ENCODE data around the gene PAPSS1. TPM values are rescaled to one million over a fixed set of nuclear protein-coding genes. Genes with fewer than 3 reads are reported as not detected.

The PAPSS1 gene
- total RNA-seq, 2 donors from 2014 or later = 20.0 to 29.8 TPM

DNA sequence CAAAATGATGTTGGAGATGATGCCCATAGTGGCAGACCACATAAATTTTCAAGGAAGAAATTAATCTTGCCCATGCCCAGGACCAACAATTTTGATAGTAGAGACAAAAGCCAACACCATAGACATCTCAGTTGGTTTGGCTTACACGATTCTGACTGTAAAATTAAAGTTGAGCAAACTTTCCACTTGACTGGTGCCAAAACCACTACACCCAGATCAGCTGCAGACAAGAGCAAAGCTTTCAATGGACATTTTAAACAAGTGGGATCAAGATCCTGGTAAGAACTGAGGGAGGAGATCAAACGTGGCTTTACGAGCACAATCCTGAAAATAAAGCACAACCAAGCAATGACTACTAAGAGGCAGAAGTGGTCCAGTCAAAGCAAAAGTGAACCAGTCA is 90.7 kb downstream of the PAPSS1 start:
- H3K27ac ChIP-seq = no peak overlapping the region
- H3K36me3 ChIP-seq = no peaks in the 10 kb centered on the region
- H3K27me3 ChIP-seq (replicated peaks; ENCODE audit: insufficient read depth) = no peaks in the 10 kb centered on the region
- peaks cover 4 to 6% of the 10 kb centered on the region in 2 donors for H3K4me1 ChIP-seq (ENCODE audit: control insufficient read depth in 1 of 2, low read depth in 2 of 2)
- no peak overlapping the region for H3K4me3 ChIP-seq
- DNase-seq (ENCODE audit: low spot score) = no peak
- no peak for ATAC-seq (ENCODE audit: insufficient number of reproducible peaks, low FRiP score, low read depth)
- TF ChIP-seq CTCF (IDR thresholded peaks at IDR 0.05) = no peak
- no peaks in the 10 kb centered on the region for H3K9me3 ChIP-seq

DNA sequence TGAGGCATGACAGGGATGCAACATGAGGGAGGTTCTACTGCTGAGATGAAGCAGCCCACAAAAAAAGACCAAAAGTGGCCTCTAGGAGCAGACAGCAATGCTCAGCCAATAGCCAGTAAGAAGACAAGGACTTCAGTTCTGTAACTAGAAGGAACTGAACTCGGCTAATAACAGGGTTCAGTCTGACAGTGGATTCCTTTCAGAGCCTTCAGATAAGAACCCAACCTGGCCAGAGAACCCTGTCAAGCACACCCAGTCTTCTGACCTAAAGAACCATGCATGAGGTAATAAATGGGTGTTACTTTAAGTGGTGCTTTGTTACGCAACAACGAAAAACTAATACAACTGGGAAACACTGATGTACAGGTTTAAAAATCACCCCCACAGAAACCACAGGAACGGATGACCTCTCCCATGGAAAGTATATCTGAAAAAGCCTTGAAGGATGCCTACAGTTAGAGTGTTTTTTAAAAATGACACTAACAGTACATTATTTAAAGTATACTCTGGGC is 94.6 kb downstream of the PAPSS1 start:
- Histone ChIP-seq H3K36me3 (no peaks in the 10 kb centered on the region), H3K27me3 (replicated peaks; ENCODE audit: insufficient read depth) (no peaks in the 10 kb centered on the region), H3K27ac (no peak overlapping the region), H3K4me3 (no peak overlapping the region), H3K9me3 (no peaks in the 10 kb centered on the region), H3K4me1 (ENCODE audit: control insufficient read depth in 1 of 2, low read depth in 2 of 2) (no peaks in the 10 kb centered on the region)
- DNase-seq (ENCODE audit: low spot score) (no peak), ATAC-seq (ENCODE audit: insufficient number of reproducible peaks, low FRiP score, low read depth) (no peak)
- no peak for TF ChIP-seq CTCF (IDR thresholded peaks at IDR 0.05)

GRCh38 chr4:107624024-107624423 is 96.0 kb downstream of the PAPSS1 start:
- DNase-seq (ENCODE audit: low spot score) = no peak
- TF ChIP-seq CTCF (IDR thresholded peaks at IDR 0.05) = no peak
- Histone ChIP-seq H3K4me3 (no peak overlapping the region), H3K36me3 (no peaks in the 10 kb centered on the region), H3K4me1 (ENCODE audit: control insufficient read depth in 1 of 2, low read depth in 2 of 2) (peaks cover 7 to 12% of the 10 kb centered on the region in 2 donors), H3K9me3 (no peaks in the 10 kb centered on the region), H3K27ac (no peak overlapping the region), H3K27me3 (replicated peaks; ENCODE audit: insufficient read depth) (no peaks in the 10 kb centered on the region)
- no peak for ATAC-seq (ENCODE audit: insufficient number of reproducible peaks, low FRiP score, low read depth)

DNA sequence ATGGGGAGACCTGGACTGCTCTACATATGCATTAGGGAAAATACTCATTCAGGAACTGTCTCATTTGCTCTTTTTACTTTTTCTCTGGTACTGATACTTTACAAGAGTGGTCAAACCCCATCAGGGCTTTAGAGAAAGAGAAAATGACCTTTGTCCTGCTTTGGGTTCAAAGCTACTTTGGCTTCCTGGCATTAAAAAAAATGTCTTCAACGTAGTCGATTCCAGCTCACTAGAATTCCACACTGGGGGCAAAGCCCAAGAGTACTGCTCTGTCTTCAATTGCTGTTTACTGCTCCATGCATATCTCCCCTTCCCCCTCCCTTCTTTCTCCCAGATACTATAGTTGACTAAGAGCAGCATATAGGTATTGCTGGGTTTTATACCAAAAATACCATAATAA is 98.0 kb downstream of the PAPSS1 start:
- no peak for ATAC-seq (ENCODE audit: insufficient number of reproducible peaks, low FRiP score, low read depth)
- peaks cover 18 to 26% of the 10 kb centered on the region in 2 donors for H3K4me1 ChIP-seq (ENCODE audit: control insufficient read depth in 1 of 2, low read depth in 2 of 2)
- no peaks in the 10 kb centered on the region for H3K36me3 ChIP-seq
- H3K27me3 ChIP-seq (replicated peaks; ENCODE audit: insufficient read depth) = no peaks in the 10 kb centered on the region
- no peak overlapping the region for H3K4me3 ChIP-seq
- no peaks in the 10 kb centered on the region for H3K9me3 ChIP-seq
- no peak for TF ChIP-seq CTCF (IDR thresholded peaks at IDR 0.05)
- DNase-seq (ENCODE audit: low spot score) = no peak
- no peak overlapping the region for H3K27ac ChIP-seq

DNA sequence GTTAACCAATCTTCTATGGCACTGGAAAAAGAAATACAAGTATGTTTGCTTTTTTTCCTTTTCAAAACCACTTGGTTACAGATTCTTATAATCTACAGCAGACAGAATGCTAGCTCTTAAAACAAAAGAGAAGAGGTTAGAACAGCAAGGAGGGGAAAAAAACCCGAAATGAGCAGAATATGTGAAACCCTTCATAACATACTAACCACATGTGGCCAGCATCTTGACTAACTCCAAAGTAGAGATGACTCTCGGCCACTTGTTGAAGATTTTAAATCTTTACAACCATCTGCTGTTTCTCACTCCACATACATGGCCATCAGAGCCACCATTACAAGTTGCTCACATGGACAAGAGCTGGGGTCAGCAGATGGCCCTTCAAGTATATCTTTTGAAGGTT is 100.3 kb downstream of the PAPSS1 start:
- no peak for TF ChIP-seq CTCF (IDR thresholded peaks at IDR 0.05)

More for the DNA sequence above, 100.3 kb downstream of the PAPSS1 start:
- DNase-seq (ENCODE audit: low spot score) (no peak), ATAC-seq (ENCODE audit: insufficient number of reproducible peaks, low FRiP score, low read depth) (no peak)
- H3K9me3 ChIP-seq = no peaks in the 10 kb centered on the region
- H3K27ac ChIP-seq = peak overlapping the region; percentile 40 to 58
- no peaks in the 10 kb centered on the region for H3K27me3 ChIP-seq (replicated peaks; ENCODE audit: insufficient read depth)
- peaks cover 18 to 26% of the 10 kb centered on the region in 2 donors for H3K4me1 ChIP-seq (ENCODE audit: control insufficient read depth in 1 of 2, low read depth in 2 of 2)
- no peak overlapping the region for H3K4me3 ChIP-seq
- no peaks in the 10 kb centered on the region for H3K36me3 ChIP-seq

Measured in thoracic aorta (tissue), 2 donors.